Measurements from ENCODE around the gene OR4D2.

Gene OR4D2

GRCh38 chr17:58217766-58218165 is 51.0 kb downstream of the OR4D2 start:
- DNase-seq = no peak

- peak; percentile 96 for DNase-seq
Observed at GRCh38 chr17:58219007-58219788, 52.4 kb downstream of the OR4D2 start, which contains the start of gene MKS1. Gene MKS1 (minus strand): TSS chr17:58219255. CDS start chr17:58219230, 25 bp downstream.

- no peak for DNase-seq
Observed at GRCh38 chr17:58219789-58220183, 53.0 kb downstream of the OR4D2 start.

All from activated CD4-positive, alpha-beta T cell treated with anti-CD3 and anti-CD28 coated beads, Interleukin-2, amount 50 U/mL, for 16 hours (primary cell).